NCI-H2227 (cell line): ENCODE data around the gene SCUBE1.
A peak's percentile ranks its signal among the peaks of the same experiment; 100 is the strongest.

Experiments
- DNase-seq: peaks from one replicate; lab custom pipeline; 2025; ENCODE audit not compliant: unreplicated experiment; lab: John Stamatoyannopoulos, UW

The SCUBE1 gene

DNA sequence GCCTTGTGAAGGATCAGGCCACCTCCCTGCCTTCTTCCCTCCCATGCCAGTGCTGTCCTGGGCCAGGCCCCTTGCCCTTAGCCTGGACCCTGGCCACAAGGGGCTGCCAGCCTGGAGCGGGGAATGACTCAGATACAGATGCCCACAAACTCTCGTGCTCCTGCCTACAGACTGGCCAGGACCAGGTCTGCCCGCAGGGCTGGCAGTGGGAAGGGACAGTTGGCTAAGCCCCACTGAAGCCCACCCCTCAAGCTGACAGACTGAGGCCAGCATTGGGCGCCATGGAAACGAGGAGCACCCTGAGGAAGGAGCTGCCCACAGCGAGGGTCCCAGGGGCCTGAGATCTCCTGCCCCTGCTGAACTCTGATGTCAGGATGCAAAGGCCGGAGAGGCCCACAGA, 14.1 kb downstream of the SCUBE1 start:
- DNase-seq = no peak

DNA sequence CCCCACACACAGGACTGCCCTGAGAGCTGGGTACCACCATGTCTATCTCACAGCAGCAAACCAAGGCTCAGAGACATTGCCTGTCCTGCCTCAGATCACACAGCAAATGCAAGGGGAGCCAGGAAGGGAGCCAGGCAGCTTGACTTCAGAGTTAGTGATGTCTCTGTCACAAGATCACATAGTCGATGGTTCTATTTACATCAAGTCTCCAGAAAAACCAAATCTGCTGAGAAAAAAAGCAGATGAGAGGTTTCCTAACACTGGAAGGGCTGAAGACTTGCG, 16.1 kb downstream of the SCUBE1 start:
- no peak for DNase-seq

DNA sequence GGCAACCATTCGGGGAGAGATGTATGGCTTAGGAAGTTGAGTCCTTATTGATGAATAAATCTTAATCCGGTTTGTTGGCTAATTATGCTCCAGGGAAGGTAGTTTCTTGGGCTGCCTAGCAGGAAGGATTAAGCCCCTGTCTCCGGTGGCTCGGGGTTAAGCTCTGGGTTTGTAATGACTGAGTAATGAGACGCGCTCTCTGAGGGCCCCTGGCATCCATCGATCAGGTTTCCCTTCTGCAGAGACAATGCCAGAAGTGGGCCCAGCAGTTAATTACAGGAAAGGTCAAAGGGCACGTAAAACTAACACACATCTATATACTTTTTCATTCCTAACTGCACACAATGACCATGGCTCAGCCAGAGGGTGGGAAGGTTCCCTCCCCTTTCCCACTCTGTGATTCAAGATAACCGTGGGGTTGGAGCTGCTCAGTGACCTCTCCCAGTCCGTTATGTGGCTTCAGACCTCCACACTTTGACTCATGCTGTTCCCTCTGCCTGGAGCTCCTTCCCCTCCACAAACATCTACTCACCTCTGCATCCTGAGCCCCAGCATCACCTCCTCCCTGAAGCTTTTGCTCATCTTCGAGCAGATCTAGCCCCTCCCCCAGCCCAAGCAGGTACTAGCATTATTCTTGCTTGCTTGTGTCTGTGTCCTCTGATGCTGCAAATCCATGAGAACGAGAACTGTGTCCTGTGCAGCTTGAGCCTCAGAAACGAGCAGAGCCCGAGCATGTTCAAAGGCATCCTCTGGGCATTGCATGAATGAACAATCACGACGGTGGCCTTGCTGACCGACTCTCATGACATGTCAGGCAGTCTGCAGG, 16.6 kb downstream of the SCUBE1 start:
- peak; percentile 10 for DNase-seq

- no peak for DNase-seq
These were observed 18.0 kb downstream of the SCUBE1 start for GRCh38 chr22:43325176-43325575.

- DNase-seq = no peak
These were observed 21.9 kb downstream of the SCUBE1 start for GRCh38 chr22:43320943-43321900.

GRCh38 chr22:43319661-43320486, 23.3 kb downstream of the SCUBE1 start:
- DNase-seq = no peak

DNA sequence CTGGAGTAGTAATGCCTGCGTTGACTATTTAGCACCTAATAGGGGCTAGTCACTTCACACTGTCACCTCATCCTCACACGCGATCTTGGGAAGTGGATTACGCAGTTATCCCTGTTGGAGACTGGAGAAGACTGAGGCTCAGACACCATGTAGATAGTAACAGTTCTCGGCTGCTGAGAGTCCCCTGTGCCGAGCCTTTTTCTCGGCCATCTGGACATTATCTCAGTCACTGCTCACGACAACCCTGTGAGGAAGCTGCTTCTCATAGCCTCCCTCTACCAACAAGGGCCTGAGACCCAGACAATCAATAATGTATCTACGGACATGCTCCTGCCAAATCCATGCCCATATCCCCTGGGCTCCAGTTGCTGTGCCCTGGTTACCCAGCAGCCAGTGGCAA, 25.9 kb downstream of the SCUBE1 start:
- DNase-seq = no peak

- no peak for DNase-seq
These were observed 27.4 kb downstream of the SCUBE1 start for GRCh38 chr22:43315687-43316217.

DNA sequence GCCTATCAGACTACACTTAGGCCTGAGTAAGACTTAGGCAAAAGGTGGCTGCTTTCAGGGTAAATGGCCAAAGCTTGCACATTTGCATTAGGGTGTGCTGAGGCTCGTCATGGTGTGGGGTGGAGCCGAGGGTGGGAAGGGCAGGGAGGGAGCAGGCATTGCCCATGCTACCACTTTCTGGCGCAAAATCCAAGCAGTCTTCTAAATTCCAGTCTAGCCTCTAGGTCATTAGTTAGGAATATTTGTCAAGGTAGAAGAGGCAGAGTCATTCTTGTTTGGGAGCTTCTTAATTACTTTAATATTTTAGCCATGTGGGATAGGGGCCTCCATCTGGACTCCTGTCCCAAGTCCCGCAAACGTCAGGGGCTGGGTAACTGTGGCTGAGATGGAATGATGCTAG, 28.6 kb downstream of the SCUBE1 start:
- no peak for DNase-seq

GRCh38 chr22:43313890-43314474, 29.2 kb downstream of the SCUBE1 start:
- no peak for DNase-seq

DNA sequence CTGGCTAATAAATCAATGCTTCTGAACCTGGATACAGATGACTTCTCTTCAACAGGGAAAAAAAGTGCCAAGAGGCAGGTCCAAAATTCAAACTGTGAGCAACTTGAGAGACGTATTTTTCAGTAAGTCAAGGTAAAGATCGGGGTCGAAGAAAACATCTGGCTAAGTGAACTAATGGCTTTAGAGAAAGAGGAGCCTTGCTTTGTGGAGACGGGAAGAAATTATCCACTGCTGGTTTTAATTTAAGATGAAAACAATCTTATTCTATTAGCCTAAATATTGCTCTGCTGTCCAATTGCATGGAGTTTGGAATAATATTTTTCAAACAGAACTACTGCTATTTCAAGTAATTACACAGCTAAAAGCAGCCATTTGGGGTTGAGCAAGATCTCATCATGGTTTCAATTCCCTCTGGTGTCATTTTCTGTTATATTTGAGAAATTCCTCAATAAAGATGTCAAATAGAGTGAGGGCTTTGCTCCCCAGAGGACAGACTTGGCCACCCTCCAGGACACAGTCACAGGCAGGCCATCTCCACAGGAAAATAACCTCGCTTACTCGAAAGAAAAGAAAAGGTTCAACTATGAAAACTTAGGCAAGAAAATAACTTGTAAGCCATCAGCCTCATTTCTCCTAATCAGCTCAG, 29.8 kb downstream of the SCUBE1 start:
- DNase-seq = no peak

GRCh38 chr22:43312608-43313007, 30.6 kb downstream of the SCUBE1 start:
- DNase-seq = no peak

GRCh38 chr22:43310798-43311197, 32.4 kb downstream of the SCUBE1 start:
- no peak for DNase-seq

- DNase-seq = no peak
These were observed 32.9 kb downstream of the SCUBE1 start for GRCh38 chr22:43310311-43310710.

DNA sequence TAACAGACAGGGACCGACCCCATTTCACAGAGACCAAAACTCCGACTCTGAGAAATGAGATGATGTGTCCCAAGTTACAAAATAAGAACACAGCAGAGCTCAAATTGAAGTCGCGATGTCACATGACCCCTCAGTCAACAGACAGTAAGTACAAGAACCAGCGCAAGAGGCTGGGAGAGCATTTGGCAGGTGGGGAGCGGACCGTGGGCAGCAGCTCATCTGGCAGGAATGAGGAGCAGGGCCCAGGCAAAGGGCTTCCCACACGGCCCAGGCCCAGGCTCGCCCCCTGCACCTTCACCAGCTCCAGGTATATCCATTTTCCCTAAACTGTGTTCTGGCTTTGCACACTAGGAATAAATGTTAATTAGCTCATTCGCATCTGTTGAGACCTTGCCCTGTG, 34.3 kb downstream of the SCUBE1 start:
- DNase-seq = no peak

- no peak for DNase-seq
These were observed 34.9 kb downstream of the SCUBE1 start for GRCh38 chr22:43308060-43308830.

GRCh38 chr22:43305806-43306205, 37.4 kb downstream of the SCUBE1 start:
- no peak for DNase-seq

DNA sequence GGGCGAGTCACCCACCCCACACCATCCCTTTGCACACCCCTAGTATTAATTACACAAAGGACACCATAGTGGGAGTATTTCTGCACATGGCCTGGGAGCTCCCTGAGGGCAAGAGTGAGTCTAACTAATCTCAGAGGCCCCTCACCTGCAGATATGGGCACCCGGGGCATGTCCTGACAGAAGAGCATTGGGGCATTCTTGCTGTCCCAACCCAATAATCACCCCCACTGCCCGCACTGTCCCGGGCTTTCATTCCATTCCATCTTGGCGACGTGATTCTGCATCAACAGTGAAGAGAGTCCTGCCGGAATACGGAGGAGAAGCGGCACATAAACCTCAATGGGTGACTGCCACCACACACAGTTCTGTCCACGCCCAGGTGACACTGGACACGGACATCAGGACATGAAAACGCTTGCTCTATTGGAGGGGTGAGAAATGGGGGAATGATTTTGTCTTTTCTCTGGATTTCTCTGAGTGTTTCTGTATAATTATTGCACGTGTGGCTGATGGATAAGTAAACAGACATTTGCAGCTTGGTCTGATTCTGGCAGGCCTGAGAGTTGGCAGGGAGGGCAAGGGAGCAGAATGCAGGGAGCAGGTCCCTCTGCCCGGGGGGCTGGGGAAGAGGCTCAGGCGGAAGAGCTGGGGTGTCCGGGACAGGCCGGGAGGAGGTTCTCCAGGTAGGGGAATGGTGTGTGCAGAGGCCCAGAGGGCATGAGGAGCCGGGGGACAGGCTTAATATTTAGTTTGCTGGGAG, 38.2 kb downstream of the SCUBE1 start:
- DNase-seq = no peak

DNA sequence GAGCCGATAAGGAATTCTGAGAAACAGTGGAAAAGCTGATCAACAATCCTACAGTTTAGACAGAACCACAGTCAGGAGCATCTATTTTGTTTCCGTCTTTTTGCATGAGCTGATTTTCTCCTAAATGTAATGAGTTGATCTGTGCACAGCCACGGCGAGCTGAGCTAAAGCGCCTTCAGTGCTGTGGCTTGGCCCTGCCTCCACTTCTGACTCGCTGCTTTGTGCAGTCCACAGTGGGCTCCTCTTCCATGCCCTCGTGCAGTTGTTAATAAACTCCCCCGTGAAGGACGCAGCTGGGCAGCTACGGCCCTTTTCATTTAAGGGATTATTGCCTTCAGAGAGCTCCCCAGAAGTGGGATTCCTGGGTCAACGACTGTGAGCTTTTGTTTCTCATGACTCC, 39.4 kb downstream of the SCUBE1 start:
- DNase-seq = no peak
